Natural killer cell treated with Interleukin-12 subunit alpha and Interleukin-12 subunit beta and Interleukin-15 and Interleukin-18, amount 100 ng/mL, for 72 hours (primary cell): Measurements from ENCODE around the gene S1PR1. TPM values are rescaled to one million over a fixed set of nuclear protein-coding genes. Genes with fewer than 3 reads are reported as not detected.

ENCODE experiments used
- ATAC-seq, 2 donors: fragments of 150-1000 bp; cut with Tn5 transposase in 1 of 2; sonication (Bioruptor Pico), chemical (Tn5 transposase) in 1 of 2; 2 replicates each; pipeline ENCODE4 v1.10.0; 2021
- DNase-seq: peaks from one replicate; pipeline ENCODE4 v3.0.0; 2022; ENCODE audit warnings: low spot score
- H3K27ac Mint-ChIP-seq, 2 donors: 1 replicate in 1 of 2; 2 replicates in 1 of 2; pipeline ENCODE4 v1.8.0; 2022; ENCODE audit warnings: mixed read lengths in 2 of 2, mild to moderate bottlenecking in 1 of 2, moderate library complexity in 1 of 2
- H3K27me3 Mint-ChIP-seq, 2 donors: 1 replicate in 1 of 2; 2 replicates in 1 of 2; pipeline ENCODE4 v1.8.0; 2022; ENCODE audit warnings: mixed read lengths in 2 of 2
- H3K36me3 Mint-ChIP-seq: one replicate; pipeline ENCODE4 v1.8.0; 2022; ENCODE audit warnings: mixed read lengths
- H3K4me1 Mint-ChIP-seq, 2 donors: 1 replicate in 1 of 2; 2 replicates in 1 of 2; pipeline ENCODE4 v1.8.0; 2022; ENCODE audit warnings: low read depth in 2 of 2, mixed read lengths in 2 of 2, mild to moderate bottlenecking in 1 of 2
- H3K4me3 Mint-ChIP-seq: one replicate; pipeline ENCODE4 v1.8.0; 2022; ENCODE audit warnings: mixed read lengths
- H3K9me3 Mint-ChIP-seq: 2 replicates; pipeline ENCODE4 v1.8.0; 2022; ENCODE audit warnings: mixed read lengths
- total RNA-seq, 2 donors: library from RNA; stranded (reverse); gene quantifications; one replicate each; pipeline ENCODE4 v1.2.3, GENCODE V29; 2022

S1PR1 gene
- total RNA-seq, 2 donors from 2014 or later: 11.8 to 49.3 TPM

DNA sequence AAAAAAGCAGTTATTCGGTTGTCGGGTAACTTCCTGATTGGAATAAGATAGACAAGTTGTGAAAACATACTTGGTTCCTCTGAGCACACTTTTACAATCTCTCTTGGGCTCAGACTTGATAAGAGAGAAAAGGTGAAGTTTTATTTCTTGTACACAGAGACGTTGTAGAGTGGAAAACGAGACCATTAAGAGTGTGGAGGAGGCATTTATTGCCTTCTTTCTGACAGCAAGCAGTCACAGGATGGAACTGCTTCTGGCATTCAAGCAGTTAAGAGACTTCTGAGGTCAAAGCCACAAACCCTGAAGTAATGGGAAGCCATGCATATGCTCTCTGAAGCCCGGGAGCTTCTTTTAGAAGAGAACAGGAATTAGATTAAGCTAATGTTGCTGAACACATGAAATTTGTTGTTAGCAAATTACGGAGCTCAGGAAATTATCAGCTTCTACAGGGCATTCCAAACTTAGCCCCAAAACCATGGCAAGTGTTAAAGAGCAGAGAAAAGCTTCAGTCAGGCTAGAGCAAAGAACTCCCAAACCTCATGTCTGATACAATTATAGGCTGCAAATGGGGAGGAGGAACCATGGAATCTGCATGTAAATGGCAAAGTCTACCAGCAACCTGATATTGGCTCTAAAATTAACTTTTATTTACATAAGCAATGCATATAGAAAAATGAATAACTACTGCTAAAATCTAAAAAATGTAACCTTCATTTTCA lies 26.0 kb downstream of the S1PR1 start:
- ATAC-seq: peak in 1 of 2 donors; percentile 60
- peaks cover 3% of the 10 kb centered on the region for H3K9me3 Mint-ChIP-seq
- peak overlapping the region; percentile 77 for H3K4me3 Mint-ChIP-seq
- no peak for DNase-seq
- H3K4me1 Mint-ChIP-seq: peaks cover 68 to 72% of the 10 kb centered on the region in 2 donors
- H3K27ac Mint-ChIP-seq: peak overlapping the region; percentile 76 to 80
- no peaks in the 10 kb centered on the region for H3K27me3 Mint-ChIP-seq
- H3K36me3 Mint-ChIP-seq: no peaks in the 10 kb centered on the region

DNA sequence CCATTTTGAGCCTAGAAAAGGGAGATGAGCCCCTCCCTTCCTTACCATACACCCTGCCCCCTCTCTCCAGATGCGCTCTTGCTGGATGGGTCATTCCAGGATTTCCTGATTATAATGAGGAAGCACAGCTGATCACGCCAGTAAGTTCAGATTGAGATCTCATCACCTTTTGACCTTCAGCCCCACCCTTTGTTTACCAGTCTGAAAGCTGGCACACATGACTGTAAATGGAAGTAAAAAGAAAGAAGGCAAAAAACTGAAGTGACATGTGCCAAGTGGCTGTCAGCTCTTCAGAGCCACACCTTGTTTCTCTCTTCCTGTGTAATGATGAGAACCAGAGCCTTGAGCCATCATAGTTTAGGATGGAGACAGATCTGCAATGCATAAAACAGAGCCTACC lies 27.9 kb downstream of the S1PR1 start:
- Mint-ChIP-seq H3K9me3 (no peaks in the 10 kb centered on the region), H3K4me3 (peak overlapping the region; percentile 56), H3K27ac (peak overlapping the region; percentile 12 to 47), H3K27me3 (no peaks in the 10 kb centered on the region), H3K36me3 (no peaks in the 10 kb centered on the region), H3K4me1 (peaks cover 53 to 62% of the 10 kb centered on the region in 2 donors)
- ATAC-seq (peak in 1 of 2 donors; percentile 56), DNase-seq (no peak)

DNA sequence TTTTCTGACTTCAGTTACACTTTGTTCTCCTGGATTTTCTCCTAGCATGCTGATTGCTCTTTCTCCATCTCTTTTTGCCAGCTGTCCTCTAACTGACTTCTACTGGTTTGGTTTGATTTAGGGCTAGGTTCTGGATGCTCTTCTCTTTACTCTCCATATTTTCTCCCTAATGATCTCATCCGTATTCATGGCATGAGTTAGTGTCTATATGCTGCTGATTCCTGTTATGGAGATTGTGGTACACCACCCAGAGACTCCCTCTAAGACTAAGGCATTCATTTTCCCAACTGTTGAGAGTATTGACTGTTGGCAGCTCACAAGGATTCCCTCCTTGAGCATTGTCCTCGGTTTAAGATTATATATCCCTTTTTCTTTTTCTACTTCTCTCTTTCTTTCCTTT lies 28.9 kb downstream of the S1PR1 start:
- ATAC-seq (no peak), DNase-seq (no peak)
- H3K9me3 Mint-ChIP-seq: no peaks in the 10 kb centered on the region
- peak overlapping the region; percentile 12 to 47 for H3K27ac Mint-ChIP-seq
- no peaks in the 10 kb centered on the region for H3K27me3 Mint-ChIP-seq
- peak overlapping the region; percentile 10 for H3K4me3 Mint-ChIP-seq
- peaks cover 43 to 52% of the 10 kb centered on the region in 2 donors for H3K4me1 Mint-ChIP-seq
- no peaks in the 10 kb centered on the region for H3K36me3 Mint-ChIP-seq

DNA sequence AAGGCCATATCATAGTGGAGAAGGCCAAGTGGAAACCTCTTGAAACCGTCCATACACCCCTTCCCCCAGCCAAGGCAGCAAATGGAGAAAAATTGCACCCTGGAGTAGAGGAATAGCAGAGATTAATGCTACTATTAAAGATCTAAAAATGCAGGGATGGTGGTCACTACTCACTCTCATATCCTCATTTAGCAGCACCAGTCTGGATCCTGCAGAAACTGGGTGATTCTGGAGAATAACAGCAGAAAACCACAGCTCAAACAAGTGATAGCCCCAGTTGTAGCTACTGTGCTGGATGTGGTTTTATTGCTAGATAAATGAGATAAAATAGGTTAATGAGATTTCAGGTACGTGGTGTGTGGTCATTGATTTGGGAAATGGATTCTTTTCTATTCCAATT lies 30.3 kb downstream of the S1PR1 start:
- H3K36me3 Mint-ChIP-seq: no peaks in the 10 kb centered on the region
- H3K9me3 Mint-ChIP-seq: no peaks in the 10 kb centered on the region
- ATAC-seq: no peak
- peaks cover 36 to 45% of the 10 kb centered on the region in 2 donors for H3K4me1 Mint-ChIP-seq
- no peaks in the 10 kb centered on the region for H3K27me3 Mint-ChIP-seq
- H3K4me3 Mint-ChIP-seq: no peak overlapping the region
- no peak overlapping the region for H3K27ac Mint-ChIP-seq
- no peak for DNase-seq

DNA sequence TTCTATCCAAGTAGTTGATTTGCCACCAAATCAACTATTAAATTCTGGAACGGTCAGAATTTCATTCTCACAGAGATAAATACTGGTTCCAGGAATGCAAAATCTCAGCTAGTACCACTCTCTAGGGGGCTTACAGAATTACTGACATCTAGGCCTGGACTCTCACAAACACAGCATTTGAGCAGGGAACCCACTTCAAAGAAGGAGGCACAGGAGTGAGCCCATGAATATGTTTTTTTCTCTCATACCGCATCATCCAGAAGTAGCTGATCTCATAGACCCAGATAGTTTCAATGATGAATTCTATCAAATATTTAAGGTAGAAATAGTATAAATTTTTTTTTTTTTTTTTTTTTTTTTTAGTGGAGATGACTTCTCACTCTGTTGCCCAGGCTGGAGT lies 32.1 kb downstream of the S1PR1 start:
- Mint-ChIP-seq H3K27me3 (no peaks in the 10 kb centered on the region), H3K4me1 (peaks cover 26 to 38% of the 10 kb centered on the region in 2 donors), H3K9me3 (no peaks in the 10 kb centered on the region), H3K27ac (no peak overlapping the region), H3K36me3 (no peaks in the 10 kb centered on the region), H3K4me3 (no peak overlapping the region)
- DNase-seq (no peak), ATAC-seq (no peak)

DNA sequence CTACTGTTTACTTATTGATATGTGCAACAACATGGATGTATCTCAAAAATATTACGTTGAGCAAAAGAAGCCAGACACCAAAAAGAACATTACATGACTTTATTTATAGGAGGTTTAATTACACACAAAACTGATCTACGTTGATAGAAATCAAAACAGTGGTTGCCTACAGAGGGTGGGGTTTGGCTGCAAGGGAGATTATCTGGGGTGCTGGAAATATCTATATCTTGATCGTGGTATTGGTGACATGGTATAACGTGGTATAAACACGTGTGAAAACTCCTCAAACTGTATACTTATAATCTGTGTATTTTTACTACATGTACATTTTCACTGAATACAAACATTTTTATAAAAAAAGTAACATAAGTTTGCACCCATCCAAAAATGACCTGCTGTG lies 38.9 kb downstream of the S1PR1 start:
- Mint-ChIP-seq H3K27ac (peak overlapping the region; percentile 27 to 37), H3K27me3 (no peaks in the 10 kb centered on the region), H3K9me3 (no peaks in the 10 kb centered on the region), H3K4me1 (peaks cover 45 to 46% of the 10 kb centered on the region in 2 donors), H3K4me3 (no peak overlapping the region), H3K36me3 (no peaks in the 10 kb centered on the region)
- no peak for DNase-seq
- ATAC-seq: peak in 1 of 2 donors; percentile 62

DNA sequence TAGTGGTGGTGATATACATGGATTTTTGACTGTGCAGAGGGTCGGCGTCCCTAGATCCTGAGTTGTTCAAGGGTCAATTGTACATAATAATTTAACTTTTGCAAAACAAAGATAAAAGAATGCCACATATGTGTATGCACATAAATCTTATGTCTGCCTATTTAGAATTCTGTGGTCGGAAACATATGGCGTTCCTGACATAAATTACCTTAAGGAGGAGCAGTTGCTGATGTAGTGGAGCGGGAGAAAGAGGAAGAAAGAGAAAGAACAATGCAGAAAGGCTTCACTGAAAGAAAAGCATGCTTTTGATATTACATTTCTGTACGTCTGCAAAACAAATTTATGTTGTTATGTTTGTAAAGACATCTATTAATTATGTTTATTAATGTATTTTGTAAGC lies 40.0 kb downstream of the S1PR1 start:
- no peaks in the 10 kb centered on the region for H3K27me3 Mint-ChIP-seq
- H3K9me3 Mint-ChIP-seq: no peaks in the 10 kb centered on the region
- peaks cover 53 to 55% of the 10 kb centered on the region in 2 donors for H3K4me1 Mint-ChIP-seq
- peak overlapping the region in 1 of 2 donors; percentile 10 for H3K27ac Mint-ChIP-seq
- ATAC-seq: no peak
- peak overlapping the region; percentile 0 for H3K4me3 Mint-ChIP-seq
- no peak for DNase-seq
- no peaks in the 10 kb centered on the region for H3K36me3 Mint-ChIP-seq

DNA sequence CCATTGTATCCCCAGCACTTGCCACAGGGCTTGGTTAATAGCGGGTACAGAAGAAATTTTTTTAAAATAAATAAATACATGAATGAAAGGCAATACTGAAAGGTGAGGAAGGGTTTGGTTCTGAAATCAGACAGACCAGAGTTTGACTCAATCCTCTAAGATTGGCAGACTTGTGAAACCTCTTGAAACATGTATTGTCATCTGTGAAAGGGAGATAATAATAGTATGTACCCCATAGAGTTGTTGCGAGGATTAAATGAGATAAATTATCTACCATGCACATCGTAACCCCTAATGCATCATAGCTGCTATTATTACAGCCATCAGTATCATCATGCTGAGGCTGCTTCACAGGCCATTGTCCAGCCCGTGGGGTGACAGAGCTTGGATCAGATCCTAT lies 41.4 kb downstream of the S1PR1 start:
- H3K36me3 Mint-ChIP-seq: no peaks in the 10 kb centered on the region
- no peaks in the 10 kb centered on the region for H3K27me3 Mint-ChIP-seq
- peak overlapping the region; percentile 67 to 70 for H3K27ac Mint-ChIP-seq
- H3K4me3 Mint-ChIP-seq: peak overlapping the region; percentile 81
- DNase-seq: no peak
- ATAC-seq: peak; percentile 32 to 75
- no peaks in the 10 kb centered on the region for H3K9me3 Mint-ChIP-seq
- H3K4me1 Mint-ChIP-seq: peaks cover 67 to 69% of the 10 kb centered on the region in 2 donors

DNA sequence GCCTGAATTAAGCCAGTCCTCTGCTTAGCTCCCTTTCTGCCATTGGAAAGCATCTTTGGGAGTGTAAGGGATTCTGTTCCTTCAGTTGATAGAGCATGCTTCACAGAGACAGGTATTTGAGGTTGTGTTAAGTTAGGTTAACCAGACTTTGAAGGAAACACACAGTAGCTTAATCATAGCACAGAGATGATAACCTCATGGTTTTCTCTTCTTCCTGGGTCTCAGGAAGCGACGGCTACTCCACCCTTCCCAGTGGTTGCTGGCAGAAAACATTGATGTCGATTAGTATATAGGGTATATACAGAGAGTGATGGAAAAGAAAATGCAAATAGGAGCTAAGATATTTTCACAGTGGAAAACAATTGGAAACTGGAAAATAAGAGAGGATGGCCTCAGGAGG lies 42.0 kb downstream of the S1PR1 start:
- peak overlapping the region; percentile 67 to 70 for H3K27ac Mint-ChIP-seq
- H3K4me3 Mint-ChIP-seq: peak overlapping the region; percentile 81
- ATAC-seq: peak; percentile 32 to 54
- peaks cover 69 to 72% of the 10 kb centered on the region in 2 donors for H3K4me1 Mint-ChIP-seq
- H3K36me3 Mint-ChIP-seq: no peaks in the 10 kb centered on the region
- H3K9me3 Mint-ChIP-seq: no peaks in the 10 kb centered on the region
- no peaks in the 10 kb centered on the region for H3K27me3 Mint-ChIP-seq
- no peak for DNase-seq

DNA sequence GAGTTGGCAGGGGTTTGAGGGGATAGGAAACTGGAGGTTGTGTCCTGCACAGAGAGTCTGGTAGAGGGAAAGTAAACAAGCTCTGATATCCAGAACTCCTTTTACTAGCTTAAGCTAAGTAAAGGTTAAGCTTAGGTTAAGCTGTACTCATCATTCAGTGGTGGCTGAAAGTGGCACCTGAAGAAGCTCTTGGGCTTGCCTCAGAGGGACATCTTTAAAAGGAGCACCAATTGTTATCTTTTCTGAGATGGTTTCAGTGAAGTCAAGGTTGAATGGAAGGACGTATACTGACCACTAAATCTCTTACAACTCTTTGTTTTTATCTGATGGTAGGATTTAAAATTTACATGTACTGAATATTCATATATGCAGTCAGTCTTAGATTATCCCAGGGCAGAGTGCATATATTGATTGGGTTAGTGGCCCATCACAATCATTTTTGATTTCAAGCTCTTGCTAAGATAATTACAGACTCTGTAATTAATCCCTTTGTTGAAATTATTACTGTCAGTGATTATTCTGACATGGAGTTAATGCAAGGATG lies 43.3 kb downstream of the S1PR1 start:
- no peaks in the 10 kb centered on the region for H3K9me3 Mint-ChIP-seq
- H3K4me1 Mint-ChIP-seq: peaks cover 80 to 85% of the 10 kb centered on the region in 2 donors
- ATAC-seq (no peak), DNase-seq (no peak)
- peak overlapping the region; percentile 67 to 70 for H3K27ac Mint-ChIP-seq
- H3K4me3 Mint-ChIP-seq: peak overlapping the region; percentile 37
- H3K27me3 Mint-ChIP-seq: no peaks in the 10 kb centered on the region
- no peaks in the 10 kb centered on the region for H3K36me3 Mint-ChIP-seq

DNA sequence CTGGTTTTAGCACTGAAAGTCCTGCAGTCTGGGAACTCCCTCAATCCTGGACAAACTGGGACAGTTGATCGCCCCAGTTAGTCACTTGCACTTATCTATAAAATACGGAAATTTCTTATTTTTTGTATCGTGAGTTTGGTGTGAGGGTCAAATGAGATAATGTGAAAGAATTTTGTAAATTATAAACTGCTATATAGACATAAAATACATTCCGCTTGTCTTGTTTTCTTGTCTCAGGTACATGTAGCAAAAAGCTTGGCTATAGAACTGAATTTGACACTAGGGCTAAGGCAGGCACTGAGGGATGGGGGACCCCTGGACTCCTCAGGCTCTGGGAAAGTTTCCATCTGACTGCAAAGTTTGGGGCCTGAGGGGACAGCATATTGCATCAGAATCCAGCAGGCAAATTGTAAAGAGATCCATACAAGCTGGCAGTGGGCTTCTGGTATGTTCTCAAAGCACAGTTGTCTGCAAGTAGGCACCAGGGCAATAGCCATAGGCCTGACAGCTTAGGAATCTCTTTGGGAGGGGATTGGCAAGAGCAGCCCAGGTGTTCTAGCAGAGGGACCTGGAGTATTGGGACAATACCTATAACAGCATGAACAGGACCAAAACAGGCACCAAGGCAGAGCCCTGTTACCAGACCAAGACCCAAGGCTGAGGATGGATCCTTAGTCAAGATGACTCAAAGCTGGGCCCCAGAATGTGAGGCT lies 44.3 kb downstream of the S1PR1 start:
- no peaks in the 10 kb centered on the region for H3K27me3 Mint-ChIP-seq
- H3K4me3 Mint-ChIP-seq: peak overlapping the region; percentile 41
- DNase-seq (no peak), ATAC-seq (no peak)
- no peaks in the 10 kb centered on the region for H3K36me3 Mint-ChIP-seq
- no peaks in the 10 kb centered on the region for H3K9me3 Mint-ChIP-seq
- H3K27ac Mint-ChIP-seq: peak overlapping the region; percentile 71 to 77
- H3K4me1 Mint-ChIP-seq: peaks cover 84 to 87% of the 10 kb centered on the region in 2 donors

DNA sequence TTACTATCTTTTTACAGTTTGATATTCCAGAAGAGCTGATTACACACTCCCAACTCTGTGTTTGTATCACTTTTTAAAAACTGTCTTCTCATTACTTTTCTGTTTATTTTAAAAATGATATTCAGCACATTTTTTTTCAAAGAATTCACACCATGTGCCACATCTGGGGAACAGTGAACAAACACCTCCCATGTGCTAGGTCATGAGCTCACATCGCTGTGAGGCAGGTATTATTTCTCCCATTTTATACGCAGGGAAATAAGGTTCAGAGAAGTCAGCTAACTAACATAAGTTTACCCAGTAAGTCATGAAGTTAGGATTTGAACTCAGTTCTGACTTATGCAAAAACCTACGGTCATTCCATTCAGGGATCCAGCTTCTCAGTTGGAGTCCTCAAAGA lies 44.9 kb downstream of the S1PR1 start:
- Mint-ChIP-seq H3K27me3 (no peaks in the 10 kb centered on the region), H3K27ac (peak overlapping the region; percentile 71 to 77), H3K4me1 (peaks cover 84 to 91% of the 10 kb centered on the region in 2 donors), H3K36me3 (no peaks in the 10 kb centered on the region), H3K4me3 (peak overlapping the region; percentile 41), H3K9me3 (no peaks in the 10 kb centered on the region)
- DNase-seq (no peak), ATAC-seq (no peak)

DNA sequence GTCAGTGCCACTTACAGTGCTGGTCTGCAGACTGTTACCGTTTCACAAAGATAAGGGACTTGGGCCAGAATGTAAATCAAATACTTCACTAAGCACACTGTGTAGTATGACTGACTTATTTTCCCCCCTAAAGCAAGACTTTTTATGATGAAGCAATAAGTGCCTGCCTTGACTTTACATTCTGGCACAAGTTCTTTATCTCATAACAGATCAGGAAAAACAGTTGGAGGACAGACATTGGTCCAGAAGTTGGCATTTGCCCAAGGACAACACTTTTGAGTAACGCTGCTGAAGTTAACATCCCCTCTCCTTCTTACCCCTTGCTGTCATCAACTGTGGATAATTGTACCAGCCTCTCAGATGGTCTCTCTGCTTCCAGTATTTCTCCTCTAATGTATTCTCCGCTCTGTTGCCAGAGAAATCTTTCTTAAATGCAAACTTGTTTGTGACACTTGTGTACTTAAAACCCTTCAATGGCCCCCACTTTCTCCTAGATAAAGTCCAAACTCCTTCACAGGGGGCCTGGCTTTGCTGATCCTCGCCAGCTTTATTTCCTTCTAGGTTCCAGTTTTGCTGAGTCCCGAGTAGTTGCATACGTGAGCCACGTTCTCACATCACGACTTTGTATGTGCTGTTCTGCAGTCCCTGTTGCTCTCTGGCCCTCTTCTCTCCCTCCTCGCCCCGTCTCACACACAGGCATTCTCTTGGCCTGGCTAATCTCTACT lies 45.7 kb downstream of the S1PR1 start:
- peak overlapping the region; percentile 77 to 91 for H3K27ac Mint-ChIP-seq
- no peaks in the 10 kb centered on the region for H3K36me3 Mint-ChIP-seq
- peaks cover 82 to 88% of the 10 kb centered on the region in 2 donors for H3K4me1 Mint-ChIP-seq
- ATAC-seq (no peak), DNase-seq (no peak)
- peak overlapping the region; percentile 56 for H3K4me3 Mint-ChIP-seq
- no peaks in the 10 kb centered on the region for H3K27me3 Mint-ChIP-seq
- no peaks in the 10 kb centered on the region for H3K9me3 Mint-ChIP-seq
